BE2C (cell line): ENCODE measurements around the gene WAC. TPM values are rescaled to one million over a fixed set of nuclear protein-coding genes. Genes with fewer than 3 reads are reported as not detected.
"Not testable (repeated sequence)": the region's sequence is repeated elsewhere in the genome, so short reads cannot be mapped to it uniquely, and the experiment has no call there.

Experiments
- DNase-seq: peaks from one replicate; pipeline ENCODE4 v3.0.0-alpha.2; 2020
- H3K27me3 ChIP-seq: fragments of 250-450 bp; sonication (Bioruptor Pico); 2 replicates; pipeline ENCODE4 v1.5.1; 2020; ENCODE audit warnings: mild to moderate bottlenecking
- H3K36me3 ChIP-seq: fragments of 250-450 bp; sonication (Bioruptor Pico); 2 replicates; pipeline ENCODE4 v1.5.1; 2020; ENCODE audit warnings: mild to moderate bottlenecking
- H3K4me1 ChIP-seq: fragments of 250-450 bp; sonication (Bioruptor Pico); 2 replicates; pipeline ENCODE4 v1.5.1; 2020
- H3K4me3 ChIP-seq: 2 replicates; pipeline ENCODE4 v1.5.1; 2011; ENCODE audit warnings: low read depth, low read length
- H3K9me3 ChIP-seq: fragments of 250-450 bp; sonication (Bioruptor Pico); 2 replicates; pipeline ENCODE4 v1.5.1; 2020
- polyA plus RNA-seq: library from polyadenylated mRNA; unstranded; fragments of >200 nt; gene quantifications from one replicate; pipeline ENCODE4 v1.2.1, GENCODE V29; 2012; ENCODE audit warnings: low read depth, missing spikeins; ENCODE audit not compliant: insufficient read length, insufficient read depth
- TF ChIP-seq, protein P1 (sequence below): IDR thresholded peaks from 2 replicates; pipeline ENCODE4 v1.5.1; 2012; ENCODE audit warnings: mild to moderate bottlenecking, low read depth, low read length

Gene WAC
- 80.8 TPM for polyA plus RNA-seq

GRCh38 chr10:28532337-28533185, at the start of gene WAC:
TSS of gene WAC (plus strand) at chr10:28533118. CDS start at chr10:28533580, 462 bp downstream.
- no peaks in the 10 kb centered on the region for H3K9me3 ChIP-seq
- TF ChIP-seq, protein P1, sequence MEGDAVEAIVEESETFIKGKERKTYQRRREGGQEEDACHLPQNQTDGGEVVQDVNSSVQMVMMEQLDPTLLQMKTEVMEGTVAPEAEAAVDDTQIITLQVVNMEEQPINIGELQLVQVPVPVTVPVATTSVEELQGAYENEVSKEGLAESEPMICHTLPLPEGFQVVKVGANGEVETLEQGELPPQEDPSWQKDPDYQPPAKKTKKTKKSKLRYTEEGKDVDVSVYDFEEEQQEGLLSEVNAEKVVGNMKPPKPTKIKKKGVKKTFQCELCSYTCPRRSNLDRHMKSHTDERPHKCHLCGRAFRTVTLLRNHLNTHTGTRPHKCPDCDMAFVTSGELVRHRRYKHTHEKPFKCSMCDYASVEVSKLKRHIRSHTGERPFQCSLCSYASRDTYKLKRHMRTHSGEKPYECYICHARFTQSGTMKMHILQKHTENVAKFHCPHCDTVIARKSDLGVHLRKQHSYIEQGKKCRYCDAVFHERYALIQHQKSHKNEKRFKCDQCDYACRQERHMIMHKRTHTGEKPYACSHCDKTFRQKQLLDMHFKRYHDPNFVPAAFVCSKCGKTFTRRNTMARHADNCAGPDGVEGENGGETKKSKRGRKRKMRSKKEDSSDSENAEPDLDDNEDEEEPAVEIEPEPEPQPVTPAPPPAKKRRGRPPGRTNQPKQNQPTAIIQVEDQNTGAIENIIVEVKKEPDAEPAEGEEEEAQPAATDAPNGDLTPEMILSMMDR: no peak
- DNase-seq: peak; percentile 94
- H3K4me3 ChIP-seq: peak within 1 kb of the TSS; percentile 96
- H3K27me3 ChIP-seq: no peaks in the 10 kb centered on the region
- H3K4me1 ChIP-seq: no peaks in the 10 kb centered on the region
- H3K36me3 ChIP-seq: peaks cover 34% of the 10 kb centered on the region

GRCh38 chr10:28489206-28489605, 43.7 kb upstream of the WAC start:
- H3K4me3 ChIP-seq: no peak overlapping the region
- no peak for DNase-seq
- TF ChIP-seq, protein P1: no peak
- H3K4me1 ChIP-seq: no peaks in the 10 kb centered on the region
- no peaks in the 10 kb centered on the region for H3K9me3 ChIP-seq
- no peaks in the 10 kb centered on the region for H3K27me3 ChIP-seq
- H3K36me3 ChIP-seq: no peaks in the 10 kb centered on the region

GRCh38 chr10:28490256-28490865, 42.6 kb upstream of the WAC start:
- not testable (repeated sequence) for H3K27me3 ChIP-seq, H3K4me1 ChIP-seq, H3K36me3 ChIP-seq, DNase-seq, H3K4me3 ChIP-seq, H3K9me3 ChIP-seq

- no peak for DNase-seq
- Histone ChIP-seq H3K9me3 (no peaks in the 10 kb centered on the region), H3K4me1 (no peaks in the 10 kb centered on the region), H3K27me3 (no peaks in the 10 kb centered on the region), H3K36me3 (no peaks in the 10 kb centered on the region), H3K4me3 (no peak overlapping the region)
- TF ChIP-seq, protein P1: no peak
These were observed 40.6 kb upstream of the WAC start for GRCh38 chr10:28492116-28492920.

- H3K36me3 ChIP-seq: no peaks in the 10 kb centered on the region
- H3K9me3 ChIP-seq: no peaks in the 10 kb centered on the region
- no peaks in the 10 kb centered on the region for H3K4me1 ChIP-seq
- TF ChIP-seq, protein P1: no peak
- H3K27me3 ChIP-seq: no peaks in the 10 kb centered on the region
- no peak for DNase-seq
- H3K4me3 ChIP-seq: no peak overlapping the region
These were observed 38.5 kb upstream of the WAC start for GRCh38 chr10:28494420-28494819.

DNA sequence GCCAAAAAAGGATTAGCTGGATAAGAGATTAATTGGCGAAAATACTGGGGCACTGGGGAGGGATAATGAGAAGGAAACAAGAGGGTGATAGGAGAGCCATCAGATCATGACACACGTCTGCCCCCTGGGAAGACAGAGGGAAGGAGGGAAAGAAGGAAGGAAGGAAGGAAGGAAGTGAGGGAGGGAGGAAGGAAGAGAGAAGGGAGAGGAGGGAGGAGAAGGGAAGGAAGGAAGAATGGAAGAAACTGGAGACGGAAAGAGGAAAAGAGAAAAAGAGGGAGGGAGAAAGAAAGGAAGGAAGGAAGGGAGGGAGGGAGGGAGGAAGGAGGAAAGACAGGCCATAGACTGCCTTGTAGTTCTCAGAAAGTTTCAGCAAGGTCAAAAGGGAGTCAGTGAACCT, 37.8 kb upstream of the WAC start:
- no peaks in the 10 kb centered on the region for H3K27me3 ChIP-seq
- no peak overlapping the region for H3K4me3 ChIP-seq
- H3K4me1 ChIP-seq: no peaks in the 10 kb centered on the region
- DNase-seq: no peak
- TF ChIP-seq, protein P1: no peak
- H3K36me3 ChIP-seq: no peaks in the 10 kb centered on the region
- no peaks in the 10 kb centered on the region for H3K9me3 ChIP-seq
